GM12878 (cell line): ENCODE results near the gene GALK2. TPM values are rescaled to one million over a fixed set of nuclear protein-coding genes. Genes with fewer than 3 reads are reported as not detected.

Source experiments
- ATAC-seq: fragments of 200-7000 bp; cut with Tn5 transposase; 3 replicates; pipeline ENCODE4 v1.9.1; 2020; ENCODE audit warnings: mild to moderate bottlenecking, moderate library complexity
- BruUV-seq: library from RNA; stranded (reverse); fragments of 400-500 nt; replicated peaks from 2 replicates; lab custom pipeline; 2021; lab: Mats Ljungman, UMichigan
- CTCF ChIA-PET: fragments of 300-600 bp; sonication (Branson Sonifier 250); formaldehyde crosslinking; extraction: SDS; loops from one replicate; lab custom pipeline; 2021; ENCODE audit warnings: inconsistent platforms; lab: Yijun Ruan, JAX
- POLR2A ChIA-PET: fragments of 350-600 bp; formaldehyde crosslinking; extraction: SDS; loops from one replicate; lab custom pipeline; 2021; ENCODE audit warnings: inconsistent platforms; lab: Charles Lee
- RAD21 ChIA-PET: fragments of 300-600 bp; sonication (Branson Sonifier 250); formaldehyde crosslinking; loops from one replicate; lab custom pipeline; 2023; ENCODE audit warnings: antibody characterized with exemption; ENCODE audit not compliant: unreplicated experiment; lab: Charles Lee
- SMC1A ChIA-PET: fragments of 300-600 bp; sonication (Branson Sonifier 250); formaldehyde crosslinking; loops from one replicate; lab custom pipeline; 2023; ENCODE audit not compliant: unreplicated experiment, uncharacterized antibody; lab: Charles Lee
- DNase-seq: peaks from one replicate; pipeline ENCODE4 v3.0.0-alpha.2; 2011; ENCODE audit warnings: low read depth, low spot score
- FAIRE-seq: peaks from 3 replicates; lab custom pipeline; 2011; peaks lifted over from hg19 to GRCh38; lab: Jason Lieb, UNC
- H2AFZ ChIP-seq: 2 replicates; pipeline ENCODE4 v1.6.0; 2011; ENCODE audit warnings: low read depth, low read length, control low read depth; ENCODE audit not compliant: control insufficient read depth
- H3K27ac ChIP-seq: 2 replicates; pipeline ENCODE4 v1.5.1; 2011; ENCODE audit warnings: control low read depth; ENCODE audit not compliant: control insufficient read depth, insufficient read depth
- H3K27me3 ChIP-seq, 2 experiments: replicated peaks in 1 of 2; 2 replicates each; pipeline versions ENCODE4 v1.6.0 to v1.6.1; 2011; ENCODE audit warnings: low read length in 1 of 2; ENCODE audit not compliant: control insufficient read depth in 2 of 2, insufficient read depth in 2 of 2
- H3K36me3 ChIP-seq, 2 experiments: 2 replicates each; pipeline ENCODE4 v1.5.1; 2011; ENCODE audit warnings: low read length in 1 of 2; ENCODE audit not compliant: control insufficient read depth in 2 of 2, insufficient read depth in 2 of 2
- H3K4me1 ChIP-seq: 2 replicates; pipeline ENCODE4 v1.6.1; 2011; ENCODE audit warnings: mild to moderate bottlenecking, low read length, moderate library complexity, mixed read lengths; ENCODE audit not compliant: control insufficient read depth, insufficient read depth
- H3K4me2 ChIP-seq: 2 replicates; pipeline ENCODE4 v1.6.0; 2011; ENCODE audit warnings: control low read depth; ENCODE audit not compliant: control insufficient read depth, insufficient read depth
- H3K4me3 ChIP-seq: fragments of 200-600 bp; sonication (generic); 2 replicates; pipeline ENCODE4 v1.5.1; 2016
- H3K79me2 ChIP-seq: 2 replicates; pipeline ENCODE4 v1.6.0; 2011; ENCODE audit warnings: low read length; ENCODE audit not compliant: control insufficient read depth, insufficient read depth
- H3K9ac ChIP-seq: 2 replicates; pipeline ENCODE4 v1.8.0; 2011; ENCODE audit warnings: low read length, control low read depth, mixed read lengths; ENCODE audit not compliant: control insufficient read depth, insufficient read depth
- H3K9me3 ChIP-seq: replicated peaks from 3 replicates; pipeline ENCODE4 v1.5.1; 2011; ENCODE audit warnings: mild to moderate bottlenecking, low read length; ENCODE audit not compliant: control insufficient read depth, insufficient read depth
- H4K20me1 ChIP-seq: 2 replicates; pipeline ENCODE4 v1.6.0; 2011; ENCODE audit not compliant: control insufficient read depth, insufficient read depth
- ASH2L ChIP-seq: fragments of 300-600, 200-600 bp; sonication (generic); IDR thresholded peaks from 2 replicates; pipeline ENCODE4 v1.6.1; 2017; ENCODE audit warnings: low read depth, mild to moderate bottlenecking, borderline replicate concordance
- BACH1 ChIP-seq: fragments of 450-650 bp; IDR thresholded peaks from 2 replicates; pipeline ENCODE4 v1.6.1; 2017; ENCODE audit warnings: mild to moderate bottlenecking, borderline replicate concordance
- CBFB ChIP-seq: IDR thresholded peaks from 2 replicates; pipeline ENCODE4 v1.6.1; 2016; ENCODE audit warnings: antibody characterized with exemption, low read depth
- CTCF ChIP-seq, 3 experiments: IDR thresholded peaks in 2 of 3; conservative IDR thresholded peaks in 1 of 3; 2 replicates each; pipeline ENCODE4 v1.5.1; 2011; ENCODE audit warnings: low read depth in 3 of 3, low read length in 3 of 3, mild to moderate bottlenecking in 3 of 3, control low read depth in 2 of 3, moderate library complexity in 2 of 3, inconsistent platforms in 1 of 3, mixed read lengths in 1 of 3; ENCODE audit not compliant: control insufficient read depth in 2 of 3, insufficient read depth in 1 of 3; ENCODE audit errors: extremely low read depth in 1 of 3
- GABPA ChIP-seq: IDR thresholded peaks from 2 replicates; pipeline ENCODE4 v1.6.1; 2014; ENCODE audit warnings: antibody characterized with exemption, low read depth, mild to moderate bottlenecking, inconsistent platforms
- MAX ChIP-seq: IDR thresholded peaks from 2 replicates; pipeline ENCODE4 v1.6.1; 2012; ENCODE audit warnings: low read depth, low read length, improper control_type of control experiment
- NFIC ChIP-seq: IDR thresholded peaks from 2 replicates; pipeline ENCODE4 v1.6.1; 2012; ENCODE audit warnings: low read depth, mild to moderate bottlenecking, inconsistent platforms, low read length, moderate library complexity
- NFYA ChIP-seq: IDR thresholded peaks from 2 replicates; pipeline ENCODE4 v1.6.1; 2011; ENCODE audit warnings: low read depth, mild to moderate bottlenecking, low read length, improper control_type of control experiment, borderline replicate concordance
- PML ChIP-seq: IDR thresholded peaks from 2 replicates; pipeline ENCODE4 v1.6.1; 2012; ENCODE audit warnings: low read length, inconsistent platforms
- RB1 ChIP-seq: fragments of 450-650 bp; formaldehyde crosslinking; IDR thresholded peaks from 2 replicates; pipeline ENCODE4 v1.6.1; 2017; ENCODE audit warnings: mild to moderate bottlenecking, borderline replicate concordance
- SIX5 ChIP-seq: IDR thresholded peaks from 2 replicates; pipeline ENCODE4 v1.6.1; 2011; ENCODE audit warnings: mild to moderate bottlenecking, low read depth, low read length, moderate library complexity; ENCODE audit not compliant: severe bottlenecking
- SMAD1 ChIP-seq: fragments of 450-650 bp; IDR thresholded peaks from 2 replicates; pipeline ENCODE4 v1.6.1; 2018; ENCODE audit warnings: mild to moderate bottlenecking, low read depth; ENCODE audit not compliant: partially characterized antibody
- SPI1 ChIP-seq: IDR thresholded peaks from 2 replicates; pipeline ENCODE4 v1.6.1; 2011; ENCODE audit warnings: low read depth, mild to moderate bottlenecking, low read length, moderate library complexity, borderline replicate concordance; ENCODE audit not compliant: insufficient read depth
- USF2 ChIP-seq: IDR thresholded peaks from 2 replicates; pipeline ENCODE4 v1.6.1; 2011; ENCODE audit warnings: low read depth, low read length, improper control_type of control experiment, borderline replicate concordance
- YBX1 ChIP-seq: fragments of 450-650 bp; IDR thresholded peaks from 2 replicates; pipeline ENCODE4 v1.6.1; 2016; ENCODE audit warnings: antibody characterized with exemption
- ZNF274 ChIP-seq: IDR thresholded peaks from one replicate; pipeline ENCODE4 v1.8.0; 2011; ENCODE audit not compliant: insufficient read length, insufficient read depth
- WGBS: methylation state at CpG from one replicate; pipeline ENCODE4 v1.1.6; 2016; ENCODE audit warnings: low lambda C conversion rate; ENCODE audit not compliant: insufficient replicate concordance, insufficient coverage; ENCODE audit errors: missing lambda C conversion rate; 5-methylcytosine and 5-hydroxymethylcytosine counted together
- in situ Hi-C: fragments of 300-500 bp; cut with MboI; formaldehyde crosslinking; loops from 9 replicates; pipeline ENCODE4 v1.14.3; 2018; ENCODE audit warnings: mixed read lengths
- intact Hi-C: fragments of 100-400 bp; cut with micrococcal nuclease; formaldehyde crosslinking; loops from one replicate; pipeline ENCODE4 v1.14.2; 2022; ENCODE audit not compliant: unreplicated experiment
- polyA plus RNA-seq, 11 experiments: library from polyadenylated mRNA; depleted of rRNA in 4 of 11; unstranded in 6 of 11; stranded (reverse) in 5 of 11; fragments of >200 nt; fragmentation: Nextera tagmentation in 4 of 11; fragmentation: Illumina TruSeq in 1 of 11; extraction: Ambion mirVana in 4 of 11; extraction: Trizol in 1 of 11; gene quantifications; 1 replicate in 1 of 11; 2 replicates in 10 of 11; pipeline versions ENCODE4 v1.2.1 to v1.2.3, GENCODE V29; 2011 to 2016; ENCODE audit warnings: inconsistent platforms in 2 of 11, missing spikeins in 2 of 11, low read depth in 1 of 11
- total RNA-seq, 4 experiments: library from RNA; depleted of rRNA in 3 of 4; stranded (reverse); fragments of >200 nt in 3 of 4; fragmentation: Illumina TruSeq in 1 of 4; extraction: Trizol in 1 of 4; gene quantifications; 2 replicates each; pipeline versions ENCODE4 v1.2.1 to v1.2.3, GENCODE V29; 2013 to 2021
- TF ChIP-seq, protein P1 (sequence below): fragments of 450-650 bp; IDR thresholded peaks from 2 replicates; pipeline ENCODE4 v1.6.1; 2014; ENCODE audit warnings: mild to moderate bottlenecking

Gene GALK2
- total and polyA plus RNA-seq, 10 of the 15 experiments (the other 5 are each of a cell fraction or from before 2014, with no cell fraction given), result 11.9 to 26.7 (median 15.4) TPM

DNA sequence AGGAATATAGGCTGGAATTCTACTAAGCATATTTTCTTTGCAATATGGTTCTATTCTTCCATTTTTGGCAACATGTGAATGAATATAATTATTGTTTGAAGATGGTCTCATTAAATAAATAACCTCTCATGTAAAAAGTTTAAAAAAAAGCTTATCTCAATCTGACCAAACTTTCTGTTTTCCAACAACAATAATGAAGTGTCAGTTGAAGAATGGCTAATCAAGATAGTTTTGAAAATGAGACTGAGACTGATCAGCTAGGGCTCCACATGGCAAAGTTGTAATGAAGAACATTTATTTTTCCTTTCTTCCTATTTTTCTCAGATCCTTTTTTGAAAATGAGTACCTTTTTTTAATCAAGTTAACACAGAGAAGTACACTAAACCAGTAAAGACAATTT, 117.4 kb downstream of the GALK2 start:
- ChIA-PET POLR2A (interaction anchor here (0.6 kb wide), 1 partner anchor 11 kb away, joined by 3 read pairs; no protein-coding TSS in a partner anchor), CTCF (no interaction called here), RAD21 (no interaction called here), SMC1A (no interaction called here)
- Histone ChIP-seq H3K4me3 (no peak overlapping the region), H3K79me2 (no peaks in the 10 kb centered on the region), H3K27ac (no peak overlapping the region), H3K4me1 (no peaks in the 10 kb centered on the region), H4K20me1 (no peaks in the 10 kb centered on the region), H3K9ac (no peak overlapping the region), H2AFZ (no peak overlapping the region), H3K27me3 (no peaks in the 10 kb centered on the region), H3K36me3 (no peaks in the 10 kb centered on the region), H3K9me3 (no peaks in the 10 kb centered on the region), H3K4me2 (no peak overlapping the region)
- intact Hi-C loops, result no loop called here
- FAIRE-seq, result no peak
- TF ChIP-seq BACH1 (no peak), NFYA (no peak), ZNF274 (no peak), SPI1 (no peak), CBFB (no peak)
- no peak for DNase-seq
- BruUV-seq, result no TSS peak
- in situ Hi-C loops, result no loop called here
- no peak for ATAC-seq

GRCh38 chr15:49288391-49288790, 118.3 kb downstream of the GALK2 start:
- ChIA-PET RAD21 (no interaction called here), POLR2A (no interaction called here), CTCF (no interaction called here), SMC1A (no interaction called here)
- Histone ChIP-seq H3K27ac (no peak overlapping the region), H3K4me3 (no peak overlapping the region), H3K9ac (no peak overlapping the region), H3K79me2 (no peaks in the 10 kb centered on the region), H3K4me1 (no peaks in the 10 kb centered on the region), H3K27me3 (no peaks in the 10 kb centered on the region), H4K20me1 (no peaks in the 10 kb centered on the region), H2AFZ (no peak overlapping the region), H3K9me3 (no peaks in the 10 kb centered on the region), H3K36me3 (no peaks in the 10 kb centered on the region), H3K4me2 (no peak overlapping the region)
- intact Hi-C loops, result no loop called here
- ATAC-seq (no peak), DNase-seq (no peak), FAIRE-seq (no peak)
- BruUV-seq, result no TSS peak
- in situ Hi-C loops, result no loop called here
- WGBS, result 100% methylated on average over 2 of the region's 2 CpGs
- TF ChIP-seq, protein P1, sequence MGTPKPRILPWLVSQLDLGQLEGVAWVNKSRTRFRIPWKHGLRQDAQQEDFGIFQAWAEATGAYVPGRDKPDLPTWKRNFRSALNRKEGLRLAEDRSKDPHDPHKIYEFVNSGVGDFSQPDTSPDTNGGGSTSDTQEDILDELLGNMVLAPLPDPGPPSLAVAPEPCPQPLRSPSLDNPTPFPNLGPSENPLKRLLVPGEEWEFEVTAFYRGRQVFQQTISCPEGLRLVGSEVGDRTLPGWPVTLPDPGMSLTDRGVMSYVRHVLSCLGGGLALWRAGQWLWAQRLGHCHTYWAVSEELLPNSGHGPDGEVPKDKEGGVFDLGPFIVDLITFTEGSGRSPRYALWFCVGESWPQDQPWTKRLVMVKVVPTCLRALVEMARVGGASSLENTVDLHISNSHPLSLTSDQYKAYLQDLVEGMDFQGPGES, result no peak
- TF ChIP-seq GABPA (no peak), ASH2L (no peak), SMAD1 (no peak), RB1 (no peak), MAX (no peak), USF2 (no peak), PML (no peak), CTCF (IDR thresholded peaks at IDR 0.05 in 2 of 3, conservative IDR thresholded peaks at IDR 0.05 in 1 of 3; ENCODE audit: control insufficient read depth in 2 of 3, extremely low read depth in 1 of 3, insufficient read depth in 1 of 3, low read depth in 3 of 3, low read length in 3 of 3) (no peak), SIX5 (no peak), NFIC (no peak), YBX1 (no peak)
